ENCODE results near the gene METTL17.
A peak's percentile ranks its signal among the peaks of the same experiment; 100 is the strongest.
"Not testable (repeated sequence)": the region's sequence is repeated elsewhere in the genome, so short reads cannot be mapped to it uniquely, and the experiment has no call there.

The METTL17 gene

DNA sequence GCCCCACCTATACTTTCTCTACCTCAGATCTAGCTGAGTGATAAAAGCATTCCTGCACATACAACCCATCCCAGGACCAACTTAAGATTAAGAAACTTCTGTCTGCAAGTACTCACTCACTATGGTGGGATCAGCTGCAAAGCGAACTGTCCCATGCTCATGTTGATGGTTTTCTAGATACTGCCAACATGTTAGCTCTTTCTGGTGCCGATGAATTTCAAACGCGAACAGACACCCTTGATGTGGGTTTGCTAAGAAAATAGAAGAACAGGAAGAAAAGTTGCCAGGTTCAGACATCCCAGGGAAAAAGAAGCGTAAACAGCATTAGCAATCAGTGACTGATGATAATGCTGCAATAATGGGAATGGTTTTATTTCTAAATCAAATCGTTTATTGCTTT lies 7.8 kb downstream of the METTL17 start:
- no peak for DNase-seq

DNA sequence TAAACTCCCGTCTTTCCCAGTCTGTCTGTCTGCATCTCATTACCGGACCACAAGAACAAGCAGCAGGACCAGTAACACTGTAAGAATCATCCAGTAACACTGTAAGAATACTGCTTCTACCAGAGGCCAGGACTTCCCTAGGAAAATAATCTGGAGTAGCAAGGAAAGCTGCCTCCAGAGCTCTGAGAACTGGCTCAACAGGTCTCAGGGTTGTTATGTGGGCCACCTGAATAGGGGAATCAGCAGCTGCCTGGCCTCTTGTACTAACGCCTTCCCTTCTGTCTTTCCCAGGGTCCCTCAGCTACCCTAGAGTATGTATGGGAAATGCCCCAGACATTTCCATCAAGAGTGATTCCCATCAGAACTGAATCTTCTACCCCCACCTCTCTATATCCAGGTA lies 8.4 kb downstream of the METTL17 start:
- no peak for DNase-seq

DNA sequence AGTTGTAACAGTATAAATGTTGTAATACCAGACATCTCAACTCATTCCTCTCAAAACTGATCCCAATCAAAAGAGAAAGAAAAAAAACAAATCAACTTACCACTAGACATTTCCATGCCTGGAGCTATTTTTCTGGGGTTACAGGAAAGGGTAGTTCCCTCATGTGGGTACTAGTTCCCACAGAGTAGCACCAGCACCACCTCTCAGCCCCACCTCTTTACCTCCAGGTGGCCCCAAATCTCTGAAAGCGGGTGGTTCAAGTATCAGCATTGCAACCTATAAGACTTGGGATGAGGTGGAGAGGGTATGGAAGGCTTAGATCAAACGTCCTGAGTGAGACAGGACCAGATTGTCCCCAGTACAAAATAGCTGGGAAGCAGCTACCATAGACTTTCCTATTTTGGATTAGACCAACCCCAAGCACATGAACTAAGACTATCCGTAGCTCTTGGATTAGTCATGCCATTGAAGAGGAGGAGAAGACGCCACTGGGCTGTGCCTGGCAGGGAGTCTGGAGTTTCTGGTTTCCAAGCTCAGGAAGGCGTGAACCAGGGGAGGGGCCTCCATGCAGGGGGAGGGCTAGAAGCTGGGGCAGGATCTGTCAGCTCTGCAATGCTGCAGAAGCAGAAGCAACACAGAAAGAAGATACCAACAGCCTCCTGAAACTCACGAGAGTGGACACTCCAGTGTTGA lies 9.0 kb downstream of the METTL17 start, which contains the start of gene SLC39A2:
SLC39A2 (plus strand) TSS at position 620 of the 693 bp plus-strand sequence. CDS start 154 bp downstream, outside the sequence.
- DNase-seq = no peak

DNA sequence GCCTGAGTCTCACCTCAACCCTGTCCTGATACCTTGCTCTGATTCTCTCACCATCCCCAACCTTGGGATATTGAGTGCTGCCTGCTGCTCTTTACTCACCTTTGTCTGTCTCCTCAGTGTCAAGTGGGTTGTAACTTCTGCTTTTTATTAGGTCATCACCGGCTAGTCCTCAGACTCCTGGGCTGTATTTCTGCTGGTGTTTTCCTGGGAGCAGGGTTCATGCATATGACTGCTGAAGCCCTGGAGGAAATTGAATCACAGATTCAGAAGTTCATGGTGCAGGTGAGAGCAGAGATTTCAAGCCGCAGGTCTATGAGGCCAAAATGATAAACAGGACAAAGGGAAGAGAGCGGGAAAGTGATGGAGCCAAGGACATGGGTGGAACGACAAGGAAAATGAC lies 9.8 kb downstream of the METTL17 start:
- DNase-seq = no peak

GRCh38 chr14:21001218-21001617 lies 11.4 kb downstream of the METTL17 start:
- DNase-seq = no peak

- no peak for DNase-seq
Measured at GRCh38 chr14:21003788-21004346, 14.1 kb downstream of the METTL17 start.

DNA sequence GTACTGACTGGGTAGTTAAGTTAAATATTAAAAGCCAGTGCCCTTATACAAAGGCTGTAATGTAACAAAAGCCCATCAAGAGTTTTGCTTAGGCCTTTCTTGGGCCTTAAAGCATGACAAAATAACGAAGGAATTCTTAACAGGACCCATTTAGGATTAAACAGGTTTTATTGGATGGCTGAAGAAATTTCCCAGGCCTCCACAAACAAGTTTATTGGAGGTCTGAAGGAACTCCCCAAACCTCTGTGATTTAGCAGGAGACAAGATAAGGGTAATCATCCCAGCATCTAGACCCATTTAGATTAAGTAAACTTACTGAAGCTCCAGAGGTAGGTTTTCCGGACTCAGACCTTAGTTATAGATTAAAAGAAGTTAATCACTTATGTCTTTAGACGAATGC lies 19.9 kb downstream of the METTL17 start:
- not testable (repeated sequence) for DNase-seq

GRCh38 chr14:21011136-21011535 lies 21.4 kb downstream of the METTL17 start:
- no peak for DNase-seq

GRCh38 chr14:21014761-21015190 lies 25.0 kb downstream of the METTL17 start:
- DNase-seq = peak; percentile 52 to 70 (median 64)

DNA sequence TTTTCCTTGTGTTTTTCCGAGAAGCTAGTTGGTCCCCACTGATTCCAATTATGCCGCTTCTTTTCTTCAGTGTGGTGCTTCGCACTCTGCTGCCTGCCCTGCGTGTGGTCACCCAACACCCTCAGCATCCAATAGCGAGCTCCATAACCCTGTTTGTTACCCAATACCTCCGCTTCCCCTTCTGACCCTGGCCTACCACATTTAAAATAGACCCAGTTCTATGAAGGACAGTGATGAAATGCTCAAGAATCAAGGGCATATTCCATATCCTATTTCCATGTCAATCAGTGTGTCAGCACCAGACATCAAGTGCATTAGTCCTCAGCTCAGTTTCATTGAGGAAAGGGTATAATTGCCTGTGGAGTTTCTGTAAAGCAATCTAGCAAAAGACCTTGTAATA lies 25.5 kb downstream of the METTL17 start:
- no peak for DNase-seq

DNA sequence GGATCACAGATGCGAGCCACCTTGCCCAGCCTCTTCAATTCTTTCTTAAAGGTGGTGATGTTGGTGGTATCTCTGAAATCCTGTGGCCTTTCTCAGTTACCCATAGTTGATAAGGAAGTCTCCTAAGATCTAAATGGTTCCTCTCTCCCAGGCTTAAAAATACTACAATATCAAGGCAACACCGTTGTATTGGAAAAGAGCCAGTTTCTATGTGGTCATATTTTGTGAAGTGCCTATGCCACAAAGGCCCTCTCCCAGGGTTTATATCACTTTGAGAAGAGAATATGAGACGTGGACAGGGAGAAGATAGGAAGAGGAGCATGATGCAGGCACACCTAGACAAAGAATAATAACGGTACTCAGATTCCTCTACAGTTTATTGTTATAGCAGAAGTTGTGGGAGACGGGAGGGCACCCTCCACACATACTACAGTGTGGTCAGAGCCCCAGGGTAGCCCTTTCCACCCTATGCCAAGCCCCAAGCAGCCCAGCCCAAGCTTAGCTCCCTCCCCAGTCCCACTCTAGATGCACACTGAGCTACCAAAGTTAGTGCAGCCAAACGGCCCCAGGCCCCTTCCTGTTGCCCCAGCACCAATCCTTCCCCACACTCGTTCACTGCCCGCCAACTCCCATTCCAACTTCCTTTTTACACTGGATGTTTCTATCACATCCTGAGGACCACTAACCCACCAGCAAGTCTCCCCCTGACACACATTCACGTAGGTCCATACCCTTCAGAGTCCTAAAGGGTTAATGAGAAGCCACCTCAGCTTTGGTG lies 26.8 kb downstream of the METTL17 start:
- no peak for DNase-seq

DNA sequence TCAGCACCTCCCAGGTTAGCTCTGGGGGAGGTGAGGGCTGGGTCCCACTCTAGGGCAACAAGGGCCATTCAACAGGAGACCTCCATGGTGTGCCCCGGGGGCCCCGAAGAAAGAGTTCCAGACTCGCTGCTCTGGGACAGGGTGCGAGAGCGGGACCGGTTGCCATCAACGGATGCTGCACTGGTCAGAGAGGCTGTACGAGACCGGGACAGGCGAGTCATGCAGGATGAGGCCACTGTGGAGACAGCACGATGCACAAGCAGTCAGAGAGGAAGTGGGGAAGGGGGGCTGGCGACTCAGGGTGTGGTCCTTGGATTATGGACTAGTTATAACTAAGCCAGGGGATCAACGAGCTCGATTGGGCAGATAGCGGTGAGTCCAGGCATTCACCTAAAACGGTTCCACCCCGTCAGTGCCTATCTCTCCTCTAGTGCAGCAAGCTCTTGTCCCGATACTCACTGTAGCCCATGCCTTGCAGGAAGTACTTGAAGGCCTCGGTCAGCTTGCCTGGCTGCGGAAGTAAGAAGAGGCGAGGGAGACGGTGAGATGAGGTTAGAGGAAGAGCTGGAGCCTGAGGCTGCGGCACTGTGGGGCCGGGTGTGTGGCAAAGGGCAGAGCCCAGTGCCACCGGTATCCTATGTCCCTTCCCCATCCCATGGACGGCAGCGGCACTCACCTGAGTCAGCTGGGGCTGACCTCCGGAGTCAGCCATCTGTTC lies 27.9 kb downstream of the METTL17 start:
- no peak for DNase-seq

DNA sequence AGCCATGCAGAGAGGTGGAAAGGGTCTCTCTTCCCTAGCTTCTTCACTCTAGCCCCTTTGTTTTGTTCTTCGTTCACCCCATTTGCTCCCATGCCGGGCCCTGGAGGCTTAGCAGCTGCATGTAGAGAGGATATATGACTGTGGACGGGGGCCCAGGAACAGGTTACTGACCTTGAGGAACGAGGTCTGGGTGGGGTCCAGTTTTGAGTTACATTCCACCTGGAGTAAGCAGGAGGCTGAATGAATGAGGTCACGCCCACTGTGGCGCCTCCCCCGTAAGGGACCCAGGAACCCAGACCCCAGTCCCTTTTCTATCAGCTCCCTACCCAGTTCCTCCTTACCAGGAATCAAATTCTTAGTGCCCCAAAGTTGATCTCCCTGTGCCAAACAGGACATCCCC lies 28.5 kb downstream of the METTL17 start:
- no peak for DNase-seq

- DNase-seq = no peak
Measured at GRCh38 chr14:21018781-21019180, 29.0 kb downstream of the METTL17 start.

DNA sequence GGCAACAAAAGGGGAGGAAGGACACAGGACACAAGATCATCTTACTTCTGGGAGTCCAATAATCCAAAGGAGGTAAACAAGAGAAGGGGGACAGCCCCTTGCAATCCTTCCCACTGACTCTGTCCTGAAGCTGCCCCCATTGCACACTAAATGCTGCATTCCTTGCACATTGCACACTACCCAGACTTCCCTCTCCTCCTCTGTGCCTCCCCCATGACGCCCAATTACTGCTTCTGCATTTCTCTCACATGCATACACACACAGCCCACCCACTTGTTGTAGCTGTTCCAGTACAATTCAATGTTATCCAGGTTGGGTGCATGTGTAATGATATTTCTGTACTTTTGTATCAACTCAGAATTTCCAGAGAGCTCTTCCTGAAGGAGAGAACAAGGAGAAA lies 29.6 kb downstream of the METTL17 start:
- DNase-seq = no peak

DNA sequence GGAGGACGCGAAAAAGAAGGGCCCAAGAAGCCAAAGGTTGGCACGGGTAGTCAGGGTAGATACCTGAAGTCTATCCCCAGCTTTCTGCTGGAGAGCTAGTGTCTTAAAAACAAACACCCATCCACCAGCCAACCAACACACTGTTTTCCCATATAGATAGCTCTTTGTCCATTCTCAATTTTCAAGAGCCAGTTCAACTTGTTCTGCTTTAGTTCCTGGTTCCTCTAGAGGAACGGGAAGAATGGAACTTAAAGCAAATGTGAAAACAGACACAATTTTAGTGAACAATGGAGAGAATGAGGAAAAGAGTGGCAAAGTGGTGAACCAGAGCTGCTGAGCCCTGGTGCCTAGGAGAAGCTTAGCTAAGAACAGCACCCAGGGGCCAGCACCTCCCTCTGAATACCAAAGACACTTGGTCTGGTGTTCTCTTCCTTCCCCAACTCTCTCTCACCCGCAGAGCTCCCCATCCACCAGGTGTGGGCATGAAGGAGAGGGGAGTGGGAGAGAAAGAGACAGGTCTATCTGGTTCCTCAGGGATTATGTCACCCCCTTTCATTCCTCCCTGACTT lies 31.3 kb downstream of the METTL17 start:
- DNase-seq = no peak

- no peak for DNase-seq
Measured at GRCh38 chr14:21022686-21023085, 32.9 kb downstream of the METTL17 start.

GRCh38 chr14:21023174-21023573 lies 33.4 kb downstream of the METTL17 start:
- DNase-seq = no peak

DNA sequence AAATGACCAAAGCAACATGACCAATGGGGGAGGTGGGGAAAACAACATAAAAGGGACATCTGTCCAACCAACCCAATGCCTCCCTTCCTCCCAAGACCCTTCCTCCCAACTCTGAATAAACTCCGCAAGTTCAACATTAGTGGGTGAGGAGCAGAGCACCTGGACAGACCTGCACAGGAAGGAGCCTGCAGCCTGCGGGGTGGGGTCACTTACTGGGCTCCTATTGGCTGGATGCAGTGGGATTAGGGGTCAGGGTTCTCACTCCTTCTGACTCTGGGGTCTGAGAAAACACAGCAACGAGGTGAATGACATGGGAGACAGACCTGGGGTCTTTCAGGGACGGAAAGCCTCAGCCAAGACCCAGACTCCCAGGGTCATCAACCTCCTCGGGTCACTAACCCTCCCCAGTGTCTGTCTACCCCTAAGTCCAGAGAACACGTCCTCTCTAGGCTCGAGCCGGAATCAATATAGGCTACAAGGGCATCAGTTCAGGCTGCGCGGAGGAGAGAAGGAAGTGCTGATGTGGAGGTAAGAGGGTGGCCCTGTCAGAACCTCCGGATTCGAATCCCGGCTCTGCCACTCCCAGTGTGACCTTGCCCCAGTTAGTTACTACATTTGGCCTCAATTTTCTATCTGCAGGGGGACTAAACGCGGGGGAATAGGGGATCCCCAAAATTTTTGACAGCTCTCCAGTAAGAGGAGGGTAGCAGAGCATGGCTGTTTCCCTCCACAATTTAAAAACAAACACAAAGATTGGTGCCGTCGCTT lies 34.2 kb downstream of the METTL17 start:
- DNase-seq = peak in 1 of 5 experiments; percentile 18

DNA sequence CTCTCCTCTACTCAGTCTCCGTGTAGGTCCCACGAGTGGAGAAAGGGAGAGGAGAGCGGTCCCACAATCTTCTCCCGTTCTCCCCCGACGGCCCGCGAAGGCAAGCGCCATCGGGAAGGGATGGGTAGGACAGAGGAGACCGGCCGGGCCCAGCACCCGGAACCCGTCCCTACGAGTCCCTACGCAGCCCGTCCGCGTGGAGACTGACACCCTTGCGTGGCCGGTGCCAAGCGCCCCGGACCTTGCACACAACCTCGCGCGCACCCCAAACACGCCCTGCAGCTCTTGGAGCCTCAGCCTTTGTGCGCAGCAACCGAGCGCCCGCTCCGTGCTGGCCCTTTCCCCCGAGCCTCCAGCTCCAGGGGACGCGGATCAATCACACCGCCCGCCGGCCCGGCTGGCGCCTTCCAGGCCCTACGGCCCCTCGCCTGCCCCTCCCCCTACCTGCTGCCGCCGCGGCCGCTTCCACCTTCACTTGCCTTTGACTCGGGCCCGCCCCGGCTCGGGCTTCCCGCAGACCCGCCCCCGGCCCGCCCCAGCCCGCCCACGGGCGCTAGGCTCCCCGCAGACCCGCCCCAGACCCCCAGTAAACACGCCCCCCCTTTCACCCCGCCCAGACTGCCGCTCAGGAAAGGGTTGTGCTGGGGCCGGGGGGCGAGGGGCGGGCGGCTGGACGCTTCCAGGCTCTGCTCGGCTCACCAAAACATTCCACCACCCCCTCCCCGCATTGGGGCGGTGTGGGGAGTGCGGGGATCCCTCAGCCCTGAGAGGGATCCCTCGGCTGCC lies 35.0 kb downstream of the METTL17 start, which contains the start of gene NDRG2:
NDRG2 (minus strand) TSS at position 477 of the 786 bp plus-strand sequence. CDS start 1,746 bp downstream, outside the sequence.
- DNase-seq = peak; percentile 47 to 73 (median 66)

Data from T-helper 2 cell (primary cell).